Measurements from ENCODE around the gene SOX15. TPM values are rescaled to one million over a fixed set of nuclear protein-coding genes. Genes with fewer than 3 reads are reported as not detected.

The SOX15 gene
- total and polyA plus RNA-seq, 10 of the 15 experiments (the other 5 are each of a cell fraction or from before 2014, with no cell fraction given) = 0.06 to 0.53 (median 0.16) TPM; not detected in 2

DNA sequence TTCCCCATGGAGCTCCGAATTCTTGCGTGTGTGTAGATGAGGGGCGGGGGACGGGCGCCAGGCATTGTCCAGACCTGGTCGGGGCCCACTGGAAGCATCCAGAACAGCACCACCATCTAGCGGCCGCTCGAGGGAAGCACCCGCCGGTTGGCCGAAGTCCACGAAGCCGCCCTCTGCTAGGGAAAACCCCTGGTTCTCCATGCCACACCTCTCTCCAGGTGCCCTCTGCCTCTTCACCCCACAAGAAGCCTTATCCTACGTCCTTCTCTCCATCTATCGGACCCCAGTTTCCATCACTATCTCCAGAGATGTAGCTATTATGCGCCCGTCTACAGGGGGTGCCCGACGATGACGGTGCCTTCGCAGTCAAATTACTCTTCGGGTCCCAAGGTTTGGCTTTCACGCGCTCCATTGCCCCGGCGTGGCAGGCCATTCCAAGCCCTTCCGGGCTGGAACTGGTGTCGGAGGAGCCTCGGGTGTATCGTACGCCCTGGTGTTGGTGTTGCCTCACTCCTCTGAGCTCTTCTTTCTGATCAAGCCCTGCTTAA lies 28.8 kb downstream of the SOX15 start (continued):
- no peak for TF ChIP-seq TAF1 (IDR thresholded peaks at IDR 0.05; ENCODE audit: borderline replicate concordance, low read depth, low read length)
- no peak for TF ChIP-seq ASH2L (IDR thresholded peaks at IDR 0.05; ENCODE audit: borderline replicate concordance, low read depth)
- no peak for TF ChIP-seq CHD1 (IDR thresholded peaks at IDR 0.05; ENCODE audit: low read depth, low read length)
- TF ChIP-seq, protein P1, sequence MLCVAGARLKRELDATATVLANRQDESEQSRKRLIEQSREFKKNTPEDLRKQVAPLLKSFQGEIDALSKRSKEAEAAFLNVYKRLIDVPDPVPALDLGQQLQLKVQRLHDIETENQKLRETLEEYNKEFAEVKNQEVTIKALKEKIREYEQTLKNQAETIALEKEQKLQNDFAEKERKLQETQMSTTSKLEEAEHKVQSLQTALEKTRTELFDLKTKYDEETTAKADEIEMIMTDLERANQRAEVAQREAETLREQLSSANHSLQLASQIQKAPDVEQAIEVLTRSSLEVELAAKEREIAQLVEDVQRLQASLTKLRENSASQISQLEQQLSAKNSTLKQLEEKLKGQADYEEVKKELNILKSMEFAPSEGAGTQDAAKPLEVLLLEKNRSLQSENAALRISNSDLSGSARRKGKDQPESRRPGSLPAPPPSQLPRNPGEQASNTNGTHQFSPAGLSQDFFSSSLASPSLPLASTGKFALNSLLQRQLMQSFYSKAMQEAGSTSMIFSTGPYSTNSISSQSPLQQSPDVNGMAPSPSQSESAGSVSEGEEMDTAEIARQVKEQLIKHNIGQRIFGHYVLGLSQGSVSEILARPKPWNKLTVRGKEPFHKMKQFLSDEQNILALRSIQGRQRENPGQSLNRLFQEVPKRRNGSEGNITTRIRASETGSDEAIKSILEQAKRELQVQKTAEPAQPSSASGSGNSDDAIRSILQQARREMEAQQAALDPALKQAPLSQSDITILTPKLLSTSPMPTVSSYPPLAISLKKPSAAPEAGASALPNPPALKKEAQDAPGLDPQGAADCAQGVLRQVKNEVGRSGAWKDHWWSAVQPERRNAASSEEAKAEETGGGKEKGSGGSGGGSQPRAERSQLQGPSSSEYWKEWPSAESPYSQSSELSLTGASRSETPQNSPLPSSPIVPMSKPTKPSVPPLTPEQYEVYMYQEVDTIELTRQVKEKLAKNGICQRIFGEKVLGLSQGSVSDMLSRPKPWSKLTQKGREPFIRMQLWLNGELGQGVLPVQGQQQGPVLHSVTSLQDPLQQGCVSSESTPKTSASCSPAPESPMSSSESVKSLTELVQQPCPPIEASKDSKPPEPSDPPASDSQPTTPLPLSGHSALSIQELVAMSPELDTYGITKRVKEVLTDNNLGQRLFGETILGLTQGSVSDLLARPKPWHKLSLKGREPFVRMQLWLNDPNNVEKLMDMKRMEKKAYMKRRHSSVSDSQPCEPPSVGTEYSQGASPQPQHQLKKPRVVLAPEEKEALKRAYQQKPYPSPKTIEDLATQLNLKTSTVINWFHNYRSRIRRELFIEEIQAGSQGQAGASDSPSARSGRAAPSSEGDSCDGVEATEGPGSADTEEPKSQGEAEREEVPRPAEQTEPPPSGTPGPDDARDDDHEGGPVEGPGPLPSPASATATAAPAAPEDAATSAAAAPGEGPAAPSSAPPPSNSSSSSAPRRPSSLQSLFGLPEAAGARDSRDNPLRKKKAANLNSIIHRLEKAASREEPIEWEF (IDR thresholded peaks at IDR 0.05; ENCODE audit: insufficient replicate concordance, low read depth, low read length) = no peak
- TF ChIP-seq IKZF1 (conservative IDR thresholded peaks at IDR 0.05) = no peak
- TF ChIP-seq, protein P2, sequence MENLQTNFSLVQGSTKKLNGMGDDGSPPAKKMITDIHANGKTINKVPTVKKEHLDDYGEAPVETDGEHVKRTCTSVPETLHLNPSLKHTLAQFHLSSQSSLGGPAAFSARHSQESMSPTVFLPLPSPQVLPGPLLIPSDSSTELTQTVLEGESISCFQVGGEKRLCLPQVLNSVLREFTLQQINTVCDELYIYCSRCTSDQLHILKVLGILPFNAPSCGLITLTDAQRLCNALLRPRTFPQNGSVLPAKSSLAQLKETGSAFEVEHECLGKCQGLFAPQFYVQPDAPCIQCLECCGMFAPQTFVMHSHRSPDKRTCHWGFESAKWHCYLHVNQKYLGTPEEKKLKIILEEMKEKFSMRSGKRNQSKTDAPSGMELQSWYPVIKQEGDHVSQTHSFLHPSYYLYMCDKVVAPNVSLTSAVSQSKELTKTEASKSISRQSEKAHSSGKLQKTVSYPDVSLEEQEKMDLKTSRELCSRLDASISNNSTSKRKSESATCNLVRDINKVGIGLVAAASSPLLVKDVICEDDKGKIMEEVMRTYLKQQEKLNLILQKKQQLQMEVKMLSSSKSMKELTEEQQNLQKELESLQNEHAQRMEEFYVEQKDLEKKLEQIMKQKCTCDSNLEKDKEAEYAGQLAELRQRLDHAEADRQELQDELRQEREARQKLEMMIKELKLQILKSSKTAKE (IDR thresholded peaks at IDR 0.05; ENCODE audit: low read depth, poor library complexity, severe bottlenecking) = no peak
- TF ChIP-seq EP300 (IDR thresholded peaks at IDR 0.05; ENCODE audit: borderline replicate concordance in 1 of 2, control insufficient read depth in 1 of 2, low read depth in 2 of 2, low read length in 2 of 2) = no peak
- no peak for TF ChIP-seq ZNF274 (IDR thresholded peaks at IDR 0.05; ENCODE audit: insufficient read depth, insufficient read length)
- TF ChIP-seq FOXK2 (IDR thresholded peaks at IDR 0.05) = no peak
- TF ChIP-seq POLR2A (IDR thresholded peaks at IDR 0.05; ENCODE audit: low read depth, low read length) = no peak
- no peak for TF ChIP-seq TCF3 (IDR thresholded peaks at IDR 0.05; ENCODE audit: borderline replicate concordance, insufficient read depth, low read depth, low read length)
- TF ChIP-seq, protein P3, sequence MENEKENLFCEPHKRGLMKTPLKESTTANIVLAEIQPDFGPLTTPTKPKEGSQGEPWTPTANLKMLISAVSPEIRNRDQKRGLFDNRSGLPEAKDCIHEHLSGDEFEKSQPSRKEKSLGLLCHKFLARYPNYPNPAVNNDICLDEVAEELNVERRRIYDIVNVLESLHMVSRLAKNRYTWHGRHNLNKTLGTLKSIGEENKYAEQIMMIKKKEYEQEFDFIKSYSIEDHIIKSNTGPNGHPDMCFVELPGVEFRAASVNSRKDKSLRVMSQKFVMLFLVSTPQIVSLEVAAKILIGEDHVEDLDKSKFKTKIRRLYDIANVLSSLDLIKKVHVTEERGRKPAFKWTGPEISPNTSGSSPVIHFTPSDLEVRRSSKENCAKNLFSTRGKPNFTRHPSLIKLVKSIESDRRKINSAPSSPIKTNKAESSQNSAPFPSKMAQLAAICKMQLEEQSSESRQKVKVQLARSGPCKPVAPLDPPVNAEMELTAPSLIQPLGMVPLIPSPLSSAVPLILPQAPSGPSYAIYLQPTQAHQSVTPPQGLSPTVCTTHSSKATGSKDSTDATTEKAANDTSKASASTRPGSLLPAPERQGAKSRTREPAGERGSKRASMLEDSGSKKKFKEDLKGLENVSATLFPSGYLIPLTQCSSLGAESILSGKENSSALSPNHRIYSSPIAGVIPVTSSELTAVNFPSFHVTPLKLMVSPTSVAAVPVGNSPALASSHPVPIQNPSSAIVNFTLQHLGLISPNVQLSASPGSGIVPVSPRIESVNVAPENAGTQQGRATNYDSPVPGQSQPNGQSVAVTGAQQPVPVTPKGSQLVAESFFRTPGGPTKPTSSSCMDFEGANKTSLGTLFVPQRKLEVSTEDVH (IDR thresholded peaks at IDR 0.05; ENCODE audit: low read depth, partially characterized antibody) = no peak
- TF ChIP-seq SRF (IDR thresholded peaks at IDR 0.05; ENCODE audit: low read depth in 2 of 2, low read length in 2 of 2) = no peak
- peak; percentile 82; the same call in 1 of the 2 replicates for TF ChIP-seq NBN (IDR thresholded peaks at IDR 0.05)
- TF ChIP-seq, protein P4, sequence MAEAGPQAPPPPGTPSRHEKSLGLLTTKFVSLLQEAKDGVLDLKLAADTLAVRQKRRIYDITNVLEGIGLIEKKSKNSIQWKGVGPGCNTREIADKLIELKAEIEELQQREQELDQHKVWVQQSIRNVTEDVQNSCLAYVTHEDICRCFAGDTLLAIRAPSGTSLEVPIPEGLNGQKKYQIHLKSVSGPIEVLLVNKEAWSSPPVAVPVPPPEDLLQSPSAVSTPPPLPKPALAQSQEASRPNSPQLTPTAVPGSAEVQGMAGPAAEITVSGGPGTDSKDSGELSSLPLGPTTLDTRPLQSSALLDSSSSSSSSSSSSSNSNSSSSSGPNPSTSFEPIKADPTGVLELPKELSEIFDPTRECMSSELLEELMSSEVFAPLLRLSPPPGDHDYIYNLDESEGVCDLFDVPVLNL (IDR thresholded peaks at IDR 0.05; ENCODE audit: low read depth, low read length) = no peak
- TF ChIP-seq CEBPB (IDR thresholded peaks at IDR 0.05; ENCODE audit: borderline replicate concordance in 1 of 2, low read depth in 2 of 2, low read length in 2 of 2) = no peak
- no peak for TF ChIP-seq ZNF622 (IDR thresholded peaks at IDR 0.05)
- TF ChIP-seq NR2C2 (IDR thresholded peaks at IDR 0.05; ENCODE audit: borderline replicate concordance, control insufficient read depth, insufficient read length, low read depth) = no peak
- no peak for TF ChIP-seq CHD4 (IDR thresholded peaks at IDR 0.05)
- no peak for TF ChIP-seq MTA2 (IDR thresholded peaks at IDR 0.05; ENCODE audit: low read depth)
